Tibial nerve (tissue), 4 donors: ENCODE data around the gene LRPAP1. TPM values are rescaled to one million over a fixed set of nuclear protein-coding genes. Genes with fewer than 3 reads are reported as not detected.

Experiments used
- DNase-seq, 2 donors: peaks; one replicate each; pipeline ENCODE4 v3.0.0-alpha.2; 2019; ENCODE audit warnings: low spot score in 2 of 2
- H3K27ac ChIP-seq, 4 donors: fragments of 200-600 bp; sonication (generic) in 3 of 4; one replicate each; pipeline ENCODE4 v1.5.1; 2017 to 2019; ENCODE audit warnings: mild to moderate bottlenecking in 1 of 4
- H3K27me3 ChIP-seq, 2 donors: fragments of 200-600 bp; sonication (generic) in 1 of 2; one replicate each; pipeline versions ENCODE4 v1.5.1 to v1.6.0; 2017 to 2019
- H3K36me3 ChIP-seq, 3 donors: fragments of 200-600 bp; sonication (generic); one replicate each; pipeline ENCODE4 v1.5.1; 2018 to 2019
- H3K4me1 ChIP-seq, 4 donors: fragments of 200-600 bp; sonication (generic) in 3 of 4; one replicate each; pipeline ENCODE4 v1.5.1; 2017 to 2019
- H3K4me3 ChIP-seq, 4 donors: fragments of 200-600 bp; sonication (generic) in 3 of 4; one replicate each; pipeline ENCODE4 v1.5.1; 2017 to 2019; ENCODE audit warnings: mild to moderate bottlenecking in 1 of 4, moderate library complexity in 1 of 4
- H3K9me3 ChIP-seq, 4 donors: fragments of 200-600 bp; sonication (generic) in 3 of 4; one replicate each; pipeline ENCODE4 v1.5.1; 2017 to 2019
- EP300 ChIP-seq, 2 donors: sonication (generic); formaldehyde crosslinking; IDR thresholded peaks; one replicate each; pipeline ENCODE4 v1.6.1; 2017; ENCODE audit warnings: antibody characterized with exemption in 2 of 2, mild to moderate bottlenecking in 1 of 2
- POLR2A ChIP-seq, 2 donors: fragments of 450-650 bp; IDR thresholded peaks; one replicate each; pipeline ENCODE4 v1.6.1; 2017; ENCODE audit warnings: antibody characterized with exemption in 2 of 2, mild to moderate bottlenecking in 2 of 2, moderate library complexity in 2 of 2
- WGBS, 2 donors: methylation state at CpG; one replicate each; pipeline ENCODE4 v1.1.5; 2018; 5-methylcytosine and 5-hydroxymethylcytosine counted together
- total RNA-seq, 4 donors: library from RNA; depleted of rRNA; stranded (reverse); fragments of >200 nt; gene quantifications; one replicate each; pipeline ENCODE4 v1.1.0, GENCODE V29; 2016
- TF ChIP-seq, protein P1 (sequence below), 5 experiments: fragments of 200-600 bp in 3 of 5; fragments of 450-650 bp in 2 of 5; sonication (generic) in 3 of 5; IDR thresholded peaks; one replicate each; pipeline ENCODE4 v1.5.1; 2016 to 2019; ENCODE audit warnings: antibody characterized with exemption in 5 of 5, mild to moderate bottlenecking in 3 of 5, moderate library complexity in 2 of 5

LRPAP1 gene
- total RNA-seq, 4 donors from 2014 or later = 68.1 to 169 (median 108) TPM

DNA sequence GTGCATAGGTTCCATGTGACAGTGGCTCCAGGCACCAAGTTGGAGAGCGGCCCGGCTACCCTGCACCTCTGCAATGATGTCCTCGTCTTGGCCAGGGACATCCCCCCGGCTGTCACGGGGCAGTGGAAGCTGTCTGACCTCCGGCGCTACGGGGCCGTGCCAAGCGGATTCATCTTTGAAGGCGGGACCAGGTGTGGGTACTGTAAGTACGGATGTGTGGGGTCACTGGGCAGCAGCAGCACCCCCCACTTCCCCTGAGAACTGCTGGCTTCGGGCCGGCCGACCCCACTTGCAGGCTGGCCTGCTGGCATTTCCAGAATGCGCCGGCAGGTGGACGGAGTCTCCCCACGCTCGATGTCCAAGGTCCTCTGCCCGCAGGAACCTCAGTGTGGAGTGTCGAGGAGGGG is 55.9 kb downstream of the LRPAP1 start:
- WGBS, 2 donors = 89 to 94% methylated on average over 20 to 22 of the region's 22 CpGs
- Histone ChIP-seq H3K9me3 (no peaks in the 10 kb centered on the region), H3K36me3 (no peaks in the 10 kb centered on the region), H3K27me3 (peaks cover 0 to 62% of the 10 kb centered on the region in 2 donors), H3K27ac (no peak overlapping the region), H3K4me1 (peaks cover 0 to 8% (median 0%) of the 10 kb centered on the region in 4 donors), H3K4me3 (no peak overlapping the region)
- no peak for DNase-seq
- TF ChIP-seq, protein P1, sequence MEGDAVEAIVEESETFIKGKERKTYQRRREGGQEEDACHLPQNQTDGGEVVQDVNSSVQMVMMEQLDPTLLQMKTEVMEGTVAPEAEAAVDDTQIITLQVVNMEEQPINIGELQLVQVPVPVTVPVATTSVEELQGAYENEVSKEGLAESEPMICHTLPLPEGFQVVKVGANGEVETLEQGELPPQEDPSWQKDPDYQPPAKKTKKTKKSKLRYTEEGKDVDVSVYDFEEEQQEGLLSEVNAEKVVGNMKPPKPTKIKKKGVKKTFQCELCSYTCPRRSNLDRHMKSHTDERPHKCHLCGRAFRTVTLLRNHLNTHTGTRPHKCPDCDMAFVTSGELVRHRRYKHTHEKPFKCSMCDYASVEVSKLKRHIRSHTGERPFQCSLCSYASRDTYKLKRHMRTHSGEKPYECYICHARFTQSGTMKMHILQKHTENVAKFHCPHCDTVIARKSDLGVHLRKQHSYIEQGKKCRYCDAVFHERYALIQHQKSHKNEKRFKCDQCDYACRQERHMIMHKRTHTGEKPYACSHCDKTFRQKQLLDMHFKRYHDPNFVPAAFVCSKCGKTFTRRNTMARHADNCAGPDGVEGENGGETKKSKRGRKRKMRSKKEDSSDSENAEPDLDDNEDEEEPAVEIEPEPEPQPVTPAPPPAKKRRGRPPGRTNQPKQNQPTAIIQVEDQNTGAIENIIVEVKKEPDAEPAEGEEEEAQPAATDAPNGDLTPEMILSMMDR (IDR thresholded peaks at IDR 0.05) = no peak
- TF ChIP-seq EP300 (IDR thresholded peaks at IDR 0.05) (no peak), POLR2A (IDR thresholded peaks at IDR 0.05) (no peak)

DNA sequence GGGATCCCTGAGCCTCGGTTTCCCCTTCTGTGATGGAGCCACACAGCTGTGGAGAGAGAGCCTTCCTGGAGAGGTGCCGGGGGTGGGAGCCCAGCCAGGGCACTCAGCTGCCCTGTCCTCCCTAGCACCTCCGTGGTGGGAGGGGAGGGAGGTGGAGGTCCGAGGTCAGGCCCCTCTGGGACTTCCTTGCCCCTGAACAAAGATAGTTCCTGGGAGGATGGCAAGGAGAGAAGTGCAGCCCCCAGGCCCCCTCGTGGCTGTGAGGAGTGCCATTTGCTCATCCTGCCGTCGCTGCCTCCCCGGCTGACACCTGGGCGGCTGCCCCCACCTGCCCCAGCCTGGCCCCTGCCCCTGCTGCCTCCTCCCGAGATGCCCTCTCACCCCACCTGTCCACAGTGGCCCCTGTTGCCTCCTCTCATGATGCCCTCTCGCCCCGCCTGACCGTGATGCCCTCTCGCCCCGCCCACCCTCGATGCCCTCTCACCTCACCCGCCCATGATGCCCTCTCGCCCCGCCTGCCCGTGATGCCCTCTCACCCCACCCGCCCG is 56.4 kb downstream of the LRPAP1 start:
- Histone ChIP-seq H3K4me3 (no peak overlapping the region), H3K36me3 (no peaks in the 10 kb centered on the region), H3K27me3 (peaks cover 0 to 61% of the 10 kb centered on the region in 2 donors), H3K27ac (no peak overlapping the region), H3K4me1 (peaks cover 0 to 6% (median 0%) of the 10 kb centered on the region in 4 donors), H3K9me3 (no peaks in the 10 kb centered on the region)
- TF ChIP-seq, protein P1 (IDR thresholded peaks at IDR 0.05) = no peak
- TF ChIP-seq POLR2A (IDR thresholded peaks at IDR 0.05) (no peak), EP300 (IDR thresholded peaks at IDR 0.05) (no peak)
- no peak for DNase-seq
- 80 to 82% methylated on average over 19 to 21 of the region's 22 CpGs for WGBS, 2 donors

DNA sequence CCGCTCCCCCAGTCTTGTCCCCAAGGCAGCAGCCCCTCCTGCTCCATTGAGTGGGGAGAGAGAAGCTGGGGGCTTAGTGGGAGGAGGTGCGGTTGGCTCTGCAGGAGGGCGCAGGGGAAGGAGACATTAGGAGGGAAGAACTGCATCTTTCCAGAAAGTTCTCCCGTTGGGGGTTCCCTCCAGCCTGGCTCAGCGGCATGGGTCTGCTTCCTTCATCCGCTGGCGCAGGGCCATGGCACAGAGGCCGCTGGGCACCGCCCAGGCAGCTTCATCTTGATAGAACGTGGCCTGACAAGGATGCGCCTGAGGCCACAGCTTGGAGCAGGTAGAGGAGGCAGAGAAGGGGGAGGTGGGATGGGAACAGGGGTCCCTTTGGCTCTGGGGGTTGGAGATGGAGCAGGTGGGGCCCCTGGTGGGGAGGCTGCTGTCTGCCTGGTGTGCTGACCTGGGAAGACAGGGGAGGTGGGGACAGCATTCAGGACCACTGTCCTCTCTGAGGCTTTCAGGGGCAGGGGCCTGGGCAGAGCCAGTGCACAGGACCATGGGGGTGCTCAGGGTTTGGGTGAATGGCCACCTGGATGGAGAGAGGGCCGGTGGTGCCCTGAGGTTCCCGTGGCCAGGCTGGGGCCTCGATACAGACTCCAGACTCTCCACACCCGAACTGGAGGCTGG is 57.0 kb downstream of the LRPAP1 start:
- H3K4me3 ChIP-seq = no peak overlapping the region
- WGBS, 2 donors = 69 to 87% methylated on average over 15 of the region's 15 CpGs
- no peak for DNase-seq
- H3K27me3 ChIP-seq = peaks cover 0 to 62% of the 10 kb centered on the region in 2 donors
- no peaks in the 10 kb centered on the region for H3K9me3 ChIP-seq
- no peaks in the 10 kb centered on the region for H3K4me1 ChIP-seq
- TF ChIP-seq, protein P1 (IDR thresholded peaks at IDR 0.05) = no peak
- TF ChIP-seq POLR2A (IDR thresholded peaks at IDR 0.05) (no peak), EP300 (IDR thresholded peaks at IDR 0.05) (no peak)
- H3K27ac ChIP-seq = no peak overlapping the region
- H3K36me3 ChIP-seq = no peaks in the 10 kb centered on the region

DNA sequence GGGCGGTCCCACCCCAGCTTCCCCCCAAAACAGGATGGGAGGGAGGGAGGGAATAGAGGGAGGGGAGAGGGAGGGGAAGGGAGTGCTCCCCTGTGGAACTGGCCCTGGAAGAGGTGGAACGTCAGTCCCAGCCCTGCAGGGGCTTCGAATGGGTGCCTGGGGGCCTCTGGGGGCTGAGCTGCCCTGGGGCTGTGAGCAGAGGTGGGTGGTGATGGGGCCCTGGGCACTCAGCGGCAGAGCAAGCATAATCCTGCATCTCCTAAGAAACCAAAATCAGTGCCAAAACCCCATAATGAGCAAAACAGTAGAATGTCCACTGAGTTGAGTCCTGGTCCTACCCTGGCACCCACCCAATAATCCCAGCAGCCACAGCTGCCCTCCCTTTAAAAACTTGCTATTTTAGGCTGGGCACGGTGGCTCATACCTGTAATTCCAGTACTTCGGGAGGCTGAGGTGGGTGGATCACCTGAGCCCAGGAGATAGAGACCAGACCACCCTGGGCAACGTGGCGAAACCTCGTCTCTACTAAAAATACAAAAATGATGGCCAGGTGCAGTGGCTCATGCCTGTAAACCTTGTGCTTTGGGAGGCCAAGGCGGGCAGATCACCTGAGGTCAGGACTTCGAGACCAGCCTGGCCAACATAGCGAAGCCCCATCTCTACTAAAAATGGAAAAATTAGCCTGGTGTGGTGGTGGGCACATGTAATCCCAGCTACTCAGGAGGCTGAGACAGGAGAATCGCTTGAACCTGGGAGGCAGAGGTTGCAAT is 58.0 kb downstream of the LRPAP1 start:
- Histone ChIP-seq H3K4me3 (no peak overlapping the region), H3K4me1 (no peaks in the 10 kb centered on the region), H3K27ac (no peak overlapping the region), H3K27me3 (peaks cover 0 to 62% of the 10 kb centered on the region in 2 donors), H3K9me3 (no peaks in the 10 kb centered on the region), H3K36me3 (no peaks in the 10 kb centered on the region)
- no peak for TF ChIP-seq EP300 (IDR thresholded peaks at IDR 0.05)
- TF ChIP-seq POLR2A (IDR thresholded peaks at IDR 0.05) = no peak
- TF ChIP-seq, protein P1 (IDR thresholded peaks at IDR 0.05) = no peak
- no peak for DNase-seq
- 79 to 85% methylated on average over 12 to 13 of the region's 13 CpGs for WGBS, 2 donors
